GM12801 (cell line): ENCODE results near the gene SPATA19.

Source experiments
- TF ChIP-seq, protein P1 (sequence below): IDR thresholded peaks from one replicate; pipeline ENCODE4 v1.5.1; 2011; ENCODE audit warnings: control low read depth; ENCODE audit not compliant: insufficient read length; ENCODE audit errors: extremely low read depth

Gene SPATA19

DNA sequence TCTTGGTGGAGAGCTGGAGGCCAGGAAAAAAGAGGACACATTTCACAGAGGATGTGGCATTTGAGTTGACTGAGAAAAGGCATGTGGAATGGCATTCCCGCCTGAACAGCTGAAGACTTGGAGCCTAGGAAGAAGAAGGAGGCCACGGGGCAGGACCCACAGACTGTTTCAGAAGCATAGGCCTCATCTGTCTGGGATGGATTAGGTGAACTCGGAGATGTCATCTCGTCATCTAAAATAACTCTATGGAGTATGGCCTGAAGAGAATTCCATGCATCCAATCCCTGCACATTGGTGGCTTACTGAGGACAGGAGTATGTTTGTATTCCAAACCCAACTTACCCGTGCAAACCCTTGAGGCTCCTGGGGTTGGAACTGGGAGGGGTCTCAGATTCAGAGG lies 16.4 kb downstream of the SPATA19 start:
- TF ChIP-seq, protein P1, sequence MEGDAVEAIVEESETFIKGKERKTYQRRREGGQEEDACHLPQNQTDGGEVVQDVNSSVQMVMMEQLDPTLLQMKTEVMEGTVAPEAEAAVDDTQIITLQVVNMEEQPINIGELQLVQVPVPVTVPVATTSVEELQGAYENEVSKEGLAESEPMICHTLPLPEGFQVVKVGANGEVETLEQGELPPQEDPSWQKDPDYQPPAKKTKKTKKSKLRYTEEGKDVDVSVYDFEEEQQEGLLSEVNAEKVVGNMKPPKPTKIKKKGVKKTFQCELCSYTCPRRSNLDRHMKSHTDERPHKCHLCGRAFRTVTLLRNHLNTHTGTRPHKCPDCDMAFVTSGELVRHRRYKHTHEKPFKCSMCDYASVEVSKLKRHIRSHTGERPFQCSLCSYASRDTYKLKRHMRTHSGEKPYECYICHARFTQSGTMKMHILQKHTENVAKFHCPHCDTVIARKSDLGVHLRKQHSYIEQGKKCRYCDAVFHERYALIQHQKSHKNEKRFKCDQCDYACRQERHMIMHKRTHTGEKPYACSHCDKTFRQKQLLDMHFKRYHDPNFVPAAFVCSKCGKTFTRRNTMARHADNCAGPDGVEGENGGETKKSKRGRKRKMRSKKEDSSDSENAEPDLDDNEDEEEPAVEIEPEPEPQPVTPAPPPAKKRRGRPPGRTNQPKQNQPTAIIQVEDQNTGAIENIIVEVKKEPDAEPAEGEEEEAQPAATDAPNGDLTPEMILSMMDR = no peak

DNA sequence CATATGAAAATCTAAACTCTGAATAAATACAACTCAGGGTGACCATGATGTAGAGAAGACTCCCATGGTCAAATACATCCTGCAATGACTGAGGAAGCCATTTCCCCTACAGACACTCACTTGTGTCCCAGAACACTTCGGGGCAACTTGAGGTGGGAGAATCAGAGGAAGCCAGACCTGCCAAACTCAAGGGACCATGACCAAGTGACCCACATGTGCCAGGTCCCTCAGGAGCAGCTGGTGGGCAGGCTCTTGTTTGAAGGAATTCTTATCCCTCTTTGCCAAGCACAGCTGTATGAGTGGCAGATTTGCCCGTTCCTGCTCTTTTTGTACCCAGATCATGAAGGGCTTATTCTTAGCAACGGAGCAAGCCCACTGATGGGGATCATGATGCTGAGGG lies 17.8 kb downstream of the SPATA19 start:
- TF ChIP-seq, protein P1 = no peak

DNA sequence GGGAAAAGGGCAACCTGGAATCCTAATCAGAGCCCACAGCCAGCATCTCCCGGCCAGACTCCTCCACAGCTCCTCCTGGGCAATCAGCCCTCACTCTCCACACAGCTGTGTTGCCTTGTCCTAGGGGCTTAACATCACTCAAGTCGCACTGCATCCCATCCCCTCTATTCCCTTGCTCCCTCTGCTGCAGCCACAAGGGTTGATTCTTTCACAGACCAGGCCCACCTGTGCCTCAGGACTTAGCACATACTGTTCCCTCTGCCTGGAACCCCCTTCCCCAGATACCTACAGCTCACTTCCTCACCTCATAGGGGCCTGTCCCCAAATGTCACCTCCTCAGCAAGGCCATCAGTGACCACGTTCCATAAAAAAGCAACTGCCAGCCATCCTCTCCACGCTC lies 18.4 kb downstream of the SPATA19 start:
- TF ChIP-seq, protein P1 = no peak

DNA sequence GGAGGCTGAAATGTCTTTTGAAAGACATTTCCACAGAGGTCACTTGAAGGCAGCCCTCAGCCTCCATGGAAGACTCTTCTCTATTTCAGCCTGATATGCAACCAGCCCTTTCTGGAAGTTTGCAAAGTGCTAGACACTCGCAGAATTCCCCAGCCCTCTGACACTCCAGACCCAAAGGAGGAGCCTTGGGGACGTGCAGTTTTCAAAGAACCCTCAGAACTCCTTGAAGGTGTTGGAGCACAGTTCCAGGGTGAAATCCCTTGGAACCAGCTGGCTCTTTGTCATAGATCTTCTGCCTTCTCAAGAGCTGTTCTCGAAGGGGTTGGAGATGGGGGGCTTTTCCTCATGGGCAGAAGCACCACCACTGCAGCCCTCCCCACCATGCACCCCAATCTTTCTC lies 19.6 kb downstream of the SPATA19 start:
- TF ChIP-seq, protein P1 = no peak

DNA sequence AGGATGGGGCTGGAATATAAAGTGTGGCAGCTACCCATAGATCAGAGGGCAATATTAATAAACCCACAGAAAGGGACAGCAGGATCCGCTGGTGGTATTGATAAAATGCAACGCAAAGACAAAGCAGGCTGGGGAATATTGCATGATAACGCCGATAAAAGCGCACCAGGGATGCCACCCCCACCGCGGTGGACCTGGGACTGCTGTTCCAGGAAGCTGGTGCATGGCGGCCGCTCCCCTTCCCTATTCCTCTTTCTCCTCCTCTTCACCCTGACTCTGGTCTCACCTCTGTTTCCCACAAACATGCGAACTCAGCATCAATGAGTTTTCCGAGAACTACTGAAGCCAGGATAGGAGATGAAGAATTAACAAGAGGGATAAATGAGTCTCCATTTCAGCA lies 20.2 kb downstream of the SPATA19 start:
- TF ChIP-seq, protein P1 = no peak

DNA sequence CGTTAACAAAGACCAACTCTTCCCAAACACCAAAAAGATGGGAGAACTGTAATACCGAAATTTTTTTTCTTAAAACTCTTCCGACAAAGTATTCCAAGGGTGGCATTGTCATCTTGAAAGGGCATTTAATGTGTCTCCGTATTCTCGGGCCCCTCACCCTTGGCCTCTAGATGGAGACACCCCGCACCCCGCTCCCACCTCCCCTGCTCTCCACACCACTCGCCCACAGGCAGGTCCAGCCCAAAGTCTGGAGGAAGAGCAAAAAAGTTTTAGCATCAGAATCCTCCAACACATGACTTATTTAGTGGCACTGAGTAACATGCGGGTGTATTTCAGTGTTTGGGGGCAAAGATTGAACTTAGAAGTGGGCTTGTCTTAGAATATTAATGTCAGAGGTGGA lies 20.7 kb downstream of the SPATA19 start:
- TF ChIP-seq, protein P1 = no peak

DNA sequence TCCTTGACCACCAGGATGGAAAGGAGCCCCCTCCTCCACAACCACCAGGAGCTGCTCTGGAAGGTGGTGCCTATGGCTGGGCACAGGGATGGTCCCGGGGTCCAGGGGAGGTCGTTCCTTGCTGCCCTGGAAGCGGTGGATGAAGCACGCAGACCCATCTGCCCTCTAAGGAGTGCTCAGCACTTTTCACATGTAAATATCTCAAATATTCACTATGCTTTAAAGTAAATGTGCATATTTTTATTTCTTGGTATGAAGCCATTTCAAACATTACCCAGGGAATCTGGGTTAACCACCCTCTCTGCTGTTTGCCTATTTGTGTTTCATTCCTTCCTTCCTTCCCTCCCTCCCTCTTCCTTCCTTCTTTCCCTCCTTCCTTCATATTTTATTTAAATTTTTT lies 21.7 kb downstream of the SPATA19 start:
- TF ChIP-seq, protein P1 = no peak

DNA sequence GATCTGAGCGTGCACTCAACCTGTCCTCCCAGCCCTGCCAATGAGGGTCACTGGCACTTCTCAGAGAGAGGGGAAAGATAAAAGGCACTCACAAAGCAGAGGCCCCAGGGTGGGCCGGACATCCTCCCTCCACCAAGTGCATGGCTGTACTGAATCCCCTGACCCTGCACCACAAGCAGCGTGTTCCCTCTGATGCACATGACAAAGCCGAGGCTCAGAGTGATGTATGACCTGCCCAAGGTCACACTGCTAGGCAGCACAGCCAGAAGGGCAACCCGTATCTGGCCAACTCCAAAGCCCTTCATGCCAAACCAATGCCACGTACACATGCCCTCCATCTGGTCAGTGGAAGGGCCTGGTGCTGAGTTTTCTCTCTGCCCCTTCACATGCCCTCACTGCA lies 22.1 kb downstream of the SPATA19 start:
- TF ChIP-seq, protein P1 = no peak
